BE2C (cell line): ENCODE measurements around the gene GPR84. TPM values are rescaled to one million over a fixed set of nuclear protein-coding genes. Genes with fewer than 3 reads are reported as not detected.

Experiments
- DNase-seq: peaks from one replicate; pipeline ENCODE4 v3.0.0-alpha.2; 2020
- H3K27me3 ChIP-seq: fragments of 250-450 bp; sonication (Bioruptor Pico); 2 replicates; pipeline ENCODE4 v1.5.1; 2020; ENCODE audit warnings: mild to moderate bottlenecking
- H3K36me3 ChIP-seq: fragments of 250-450 bp; sonication (Bioruptor Pico); 2 replicates; pipeline ENCODE4 v1.5.1; 2020; ENCODE audit warnings: mild to moderate bottlenecking
- H3K4me1 ChIP-seq: fragments of 250-450 bp; sonication (Bioruptor Pico); 2 replicates; pipeline ENCODE4 v1.5.1; 2020
- H3K4me3 ChIP-seq: 2 replicates; pipeline ENCODE4 v1.5.1; 2011; ENCODE audit warnings: low read depth, low read length
- H3K9me3 ChIP-seq: fragments of 250-450 bp; sonication (Bioruptor Pico); 2 replicates; pipeline ENCODE4 v1.5.1; 2020
- polyA plus RNA-seq: library from polyadenylated mRNA; unstranded; fragments of >200 nt; gene quantifications from one replicate; pipeline ENCODE4 v1.2.1, GENCODE V29; 2012; ENCODE audit warnings: low read depth, missing spikeins; ENCODE audit not compliant: insufficient read length, insufficient read depth
- TF ChIP-seq, protein P1 (sequence below): IDR thresholded peaks from 2 replicates; pipeline ENCODE4 v1.5.1; 2012; ENCODE audit warnings: mild to moderate bottlenecking, low read depth, low read length

Gene GPR84
- not detected for polyA plus RNA-seq

DNA sequence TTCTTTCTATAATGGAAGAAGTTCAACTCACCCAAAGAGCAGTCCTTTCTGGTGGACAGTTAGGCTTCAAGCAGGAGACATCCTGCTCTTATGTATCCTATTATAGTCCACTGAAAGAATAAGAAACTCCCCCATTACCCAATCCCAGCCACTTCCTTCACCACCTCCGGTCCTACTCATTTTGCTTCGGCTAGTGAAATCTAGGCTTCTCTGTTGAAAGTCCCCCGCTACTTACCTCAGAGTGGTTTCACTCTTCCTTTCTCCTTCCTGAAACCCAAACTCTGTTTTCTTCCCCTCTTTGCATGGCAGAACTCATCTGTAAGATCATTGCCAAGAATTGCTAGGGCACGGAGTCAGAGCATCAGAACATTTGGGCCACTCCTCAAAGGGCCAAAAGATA, at the start of gene GPR84:
Gene GPR84 (minus strand): TSS at position 74 of the 400 bp plus-strand sequence. CDS start 635 bp downstream, outside the sequence.
- Histone ChIP-seq H3K27me3 (no peaks in the 10 kb centered on the region), H3K36me3 (no peaks in the 10 kb centered on the region), H3K4me3 (no peak within 1 kb of the TSS), H3K4me1 (peaks cover 27% of the 10 kb centered on the region), H3K9me3 (no peaks in the 10 kb centered on the region)
- TF ChIP-seq, protein P1, sequence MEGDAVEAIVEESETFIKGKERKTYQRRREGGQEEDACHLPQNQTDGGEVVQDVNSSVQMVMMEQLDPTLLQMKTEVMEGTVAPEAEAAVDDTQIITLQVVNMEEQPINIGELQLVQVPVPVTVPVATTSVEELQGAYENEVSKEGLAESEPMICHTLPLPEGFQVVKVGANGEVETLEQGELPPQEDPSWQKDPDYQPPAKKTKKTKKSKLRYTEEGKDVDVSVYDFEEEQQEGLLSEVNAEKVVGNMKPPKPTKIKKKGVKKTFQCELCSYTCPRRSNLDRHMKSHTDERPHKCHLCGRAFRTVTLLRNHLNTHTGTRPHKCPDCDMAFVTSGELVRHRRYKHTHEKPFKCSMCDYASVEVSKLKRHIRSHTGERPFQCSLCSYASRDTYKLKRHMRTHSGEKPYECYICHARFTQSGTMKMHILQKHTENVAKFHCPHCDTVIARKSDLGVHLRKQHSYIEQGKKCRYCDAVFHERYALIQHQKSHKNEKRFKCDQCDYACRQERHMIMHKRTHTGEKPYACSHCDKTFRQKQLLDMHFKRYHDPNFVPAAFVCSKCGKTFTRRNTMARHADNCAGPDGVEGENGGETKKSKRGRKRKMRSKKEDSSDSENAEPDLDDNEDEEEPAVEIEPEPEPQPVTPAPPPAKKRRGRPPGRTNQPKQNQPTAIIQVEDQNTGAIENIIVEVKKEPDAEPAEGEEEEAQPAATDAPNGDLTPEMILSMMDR: no peak
- no peak for DNase-seq

DNA sequence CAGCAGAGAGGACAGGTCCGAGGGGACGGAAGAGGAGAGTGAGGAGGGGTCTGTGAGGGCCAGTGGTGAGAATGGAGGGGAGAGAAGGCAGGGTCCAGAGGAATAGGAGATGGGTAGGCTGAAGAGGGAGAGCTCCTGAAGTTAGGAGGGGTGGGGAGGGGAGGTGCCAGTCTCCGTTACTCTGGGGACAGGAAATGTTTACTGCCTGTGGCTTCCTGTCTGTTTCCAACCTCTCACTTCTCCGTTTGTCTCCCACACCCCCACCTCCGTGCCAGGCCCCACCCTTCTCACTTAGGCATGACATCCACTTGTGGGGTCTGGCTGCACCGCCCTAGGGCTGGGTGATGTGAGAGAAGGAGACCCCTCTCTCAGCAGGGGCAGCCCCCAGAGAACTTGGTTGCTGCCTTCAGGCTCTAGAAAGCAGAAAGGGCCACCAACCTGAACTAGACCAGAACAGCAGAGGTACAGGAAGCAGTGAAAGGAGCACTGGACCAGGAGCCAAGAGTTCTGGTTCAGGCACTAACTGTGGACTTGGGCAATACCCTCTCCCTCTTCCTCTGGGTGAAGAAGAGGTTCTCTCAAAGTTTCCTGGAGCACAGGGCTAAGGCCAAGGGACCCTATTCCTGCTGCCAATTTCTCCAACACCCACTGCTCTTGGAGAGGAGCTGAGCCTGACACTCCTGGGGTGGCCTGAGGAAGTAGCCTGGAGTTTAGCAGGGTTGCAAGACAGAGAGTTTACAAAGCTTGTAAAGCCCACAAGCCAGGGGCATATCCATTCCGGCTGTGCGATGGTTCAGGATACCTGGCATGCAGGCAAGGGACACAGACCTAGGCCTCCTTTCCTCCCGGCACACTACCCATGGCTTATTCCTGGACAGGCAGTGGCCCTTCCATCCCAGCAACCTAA, 49.3 kb upstream of the GPR84 start:
- H3K4me3 ChIP-seq: no peak overlapping the region
- peaks cover 36% of the 10 kb centered on the region for H3K27me3 ChIP-seq
- TF ChIP-seq, protein P1: no peak
- DNase-seq: no peak
- H3K9me3 ChIP-seq: no peaks in the 10 kb centered on the region
- no peaks in the 10 kb centered on the region for H3K4me1 ChIP-seq
- H3K36me3 ChIP-seq: no peaks in the 10 kb centered on the region

DNA sequence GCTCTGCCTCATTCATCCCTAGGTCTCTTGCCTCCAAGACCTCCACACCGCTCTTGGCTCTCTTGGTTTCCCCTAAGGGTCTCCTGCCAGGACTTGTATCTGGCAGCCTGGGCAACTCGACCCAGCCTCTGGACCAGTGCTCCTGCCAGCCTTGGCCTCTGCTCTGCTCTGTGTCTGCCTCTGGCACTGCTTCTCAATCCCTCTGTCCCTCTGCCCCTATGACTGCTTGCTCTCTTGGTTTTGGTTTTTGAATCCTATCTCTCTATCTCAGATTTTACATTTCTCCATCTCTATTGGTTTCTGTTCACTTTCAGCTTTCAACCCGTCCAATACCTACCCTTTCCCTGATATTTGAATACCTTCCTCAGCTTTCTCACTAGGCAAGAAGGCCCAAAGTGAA, 48.5 kb upstream of the GPR84 start:
- H3K4me1 ChIP-seq: no peaks in the 10 kb centered on the region
- H3K9me3 ChIP-seq: no peaks in the 10 kb centered on the region
- peaks cover 29% of the 10 kb centered on the region for H3K27me3 ChIP-seq
- H3K4me3 ChIP-seq: no peak overlapping the region
- no peaks in the 10 kb centered on the region for H3K36me3 ChIP-seq
- TF ChIP-seq, protein P1: no peak
- DNase-seq: no peak

- H3K36me3 ChIP-seq: no peaks in the 10 kb centered on the region
- H3K27me3 ChIP-seq: peaks cover 27% of the 10 kb centered on the region
- TF ChIP-seq, protein P1: no peak
- DNase-seq: no peak
- H3K9me3 ChIP-seq: no peaks in the 10 kb centered on the region
- no peak overlapping the region for H3K4me3 ChIP-seq
- H3K4me1 ChIP-seq: no peaks in the 10 kb centered on the region
These were observed 48.1 kb upstream of the GPR84 start for GRCh38 chr12:54412348-54412747.

DNA sequence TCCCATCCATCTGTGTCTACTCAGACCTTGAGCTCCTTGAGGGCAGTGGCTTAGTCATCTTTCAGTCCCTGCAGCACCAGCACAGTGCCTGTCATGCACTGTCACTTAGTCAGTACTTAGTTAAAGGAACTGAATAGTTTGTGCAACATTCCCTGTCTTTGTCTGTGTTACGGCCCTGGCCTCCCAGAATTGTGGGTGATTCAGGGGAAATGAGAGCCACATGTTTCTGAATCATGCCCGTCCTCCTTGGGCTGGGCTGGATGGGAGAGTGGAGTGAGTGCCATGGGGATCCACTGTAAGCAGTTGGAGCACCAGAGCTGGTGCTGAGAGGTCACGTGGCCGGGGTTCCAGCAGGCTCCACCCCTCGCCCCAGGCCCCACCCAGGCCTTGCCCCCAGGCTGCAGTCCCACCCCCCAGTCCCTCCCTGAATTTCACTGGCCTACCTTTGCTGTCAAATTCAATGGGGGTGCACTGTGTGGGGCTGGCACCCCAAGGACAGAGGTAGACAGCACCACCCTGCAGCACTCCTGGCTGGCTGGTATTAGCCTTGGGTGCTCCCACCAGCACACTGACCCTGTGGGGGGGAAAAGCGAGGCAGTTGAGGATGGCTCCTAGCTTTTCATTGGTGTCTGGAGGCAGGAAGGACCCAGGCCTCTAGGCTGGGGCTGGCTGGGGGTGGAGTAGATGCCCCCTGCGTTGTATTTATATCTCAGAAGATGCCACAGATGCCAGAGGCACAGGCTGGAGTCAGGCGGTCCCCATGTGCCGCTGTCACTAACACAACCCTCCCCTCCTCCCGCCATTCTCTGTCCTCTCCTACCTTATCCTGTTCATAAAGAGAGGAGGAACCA, 47.3 kb upstream of the GPR84 start:
- TF ChIP-seq, protein P1: no peak
- DNase-seq: no peak
- no peak overlapping the region for H3K4me3 ChIP-seq
- H3K36me3 ChIP-seq: no peaks in the 10 kb centered on the region
- no peaks in the 10 kb centered on the region for H3K9me3 ChIP-seq
- peaks cover 31% of the 10 kb centered on the region for H3K27me3 ChIP-seq
- no peaks in the 10 kb centered on the region; the same call in 1 of the 2 replicates for H3K4me1 ChIP-seq
